HCT116 (cell line): ENCODE data around the gene CIZ1.

ENCODE experiments used
- CTCF ChIP-seq, 3 experiments: fragments of 200-600 bp in 1 of 3; sonication (generic) in 1 of 3; IDR thresholded peaks in 2 of 3; conservative IDR thresholded peaks in 1 of 3; 2 replicates each; pipeline ENCODE4 v1.5.1; 2012 to 2017; ENCODE audit warnings: low read depth in 2 of 3, low read length in 2 of 3, antibody characterized with exemption in 1 of 3, borderline replicate concordance in 1 of 3, control low read depth in 1 of 3, mild to moderate bottlenecking in 1 of 3, mixed read lengths in 1 of 3, mixed run types in 1 of 3, moderate library complexity in 1 of 3; ENCODE audit not compliant: insufficient read depth in 1 of 3
- EZH2 ChIP-seq: fragments of 200-600 bp; sonication (generic); IDR thresholded peaks from 2 replicates; pipeline ENCODE4 v1.6.1; 2017; ENCODE audit warnings: antibody characterized with exemption, mixed run types
- EZH2phosphoT487 ChIP-seq: fragments of 200-600 bp; IDR thresholded peaks from 2 replicates; pipeline ENCODE4 v1.6.1; 2018; ENCODE audit warnings: antibody characterized with exemption, borderline replicate concordance
- JUND ChIP-seq: IDR thresholded peaks from 2 replicates; pipeline ENCODE4 v1.6.1; 2012
- POLR2A ChIP-seq: IDR thresholded peaks from 2 replicates; pipeline ENCODE4 v1.7.0; 2011; ENCODE audit warnings: borderline replicate concordance; ENCODE audit not compliant: insufficient read depth, insufficient read length; ENCODE audit errors: extremely low read depth
- POLR2AphosphoS5 ChIP-seq: IDR thresholded peaks from 2 replicates; pipeline ENCODE4 v1.6.1; 2011; ENCODE audit warnings: mild to moderate bottlenecking, low read depth, low read length, moderate library complexity
- REST ChIP-seq: IDR thresholded peaks from 2 replicates; pipeline ENCODE4 v1.6.1; 2012; ENCODE audit warnings: low read depth
- ZBTB33 ChIP-seq: IDR thresholded peaks from 2 replicates; pipeline ENCODE4 v1.6.1; 2011; ENCODE audit warnings: mild to moderate bottlenecking, low read length, moderate library complexity; ENCODE audit not compliant: insufficient replicate concordance; ENCODE audit errors: extremely low read depth
- ZFX ChIP-seq: fragments of 450-650 bp; IDR thresholded peaks from 2 replicates; pipeline ENCODE4 v1.6.1; 2017

- TF ChIP-seq ZFX, result no peak
- no peak for TF ChIP-seq POLR2A
- no peak for TF ChIP-seq ZBTB33
- TF ChIP-seq EZH2, result no peak
- no peak for TF ChIP-seq JUND
- TF ChIP-seq CTCF (IDR thresholded peaks at IDR 0.05 in 2 of 3, conservative IDR thresholded peaks at IDR 0.05 in 1 of 3; ENCODE audit: borderline replicate concordance in 1 of 3, insufficient read depth in 1 of 3, low read depth in 2 of 3, low read length in 2 of 3), result no peak
- no peak; the same call in 1 of the 2 replicates for TF ChIP-seq POLR2AphosphoS5
- no peak for TF ChIP-seq EZH2phosphoT487
- no peak for TF ChIP-seq REST
These were observed 70.5 kb downstream of the CIZ1 start for GRCh38 chr9:128120741-128121465.
